GM20000 (cell line): ENCODE measurements around the gene ZDHHC3.
A peak's percentile ranks its signal among the peaks of the same experiment; 100 is the strongest.

ENCODE experiments used
- DNase-seq: peaks from one replicate; pipeline ENCODE4 v3.0.0; 2012; ENCODE audit warnings: low spot score
- CTCF ChIP-seq: IDR thresholded peaks from 2 replicates; pipeline ENCODE4 v1.5.1; 2012; ENCODE audit warnings: mild to moderate bottlenecking, control low read depth; ENCODE audit errors: extremely low read depth, missing control alignments

ZDHHC3 gene

DNA sequence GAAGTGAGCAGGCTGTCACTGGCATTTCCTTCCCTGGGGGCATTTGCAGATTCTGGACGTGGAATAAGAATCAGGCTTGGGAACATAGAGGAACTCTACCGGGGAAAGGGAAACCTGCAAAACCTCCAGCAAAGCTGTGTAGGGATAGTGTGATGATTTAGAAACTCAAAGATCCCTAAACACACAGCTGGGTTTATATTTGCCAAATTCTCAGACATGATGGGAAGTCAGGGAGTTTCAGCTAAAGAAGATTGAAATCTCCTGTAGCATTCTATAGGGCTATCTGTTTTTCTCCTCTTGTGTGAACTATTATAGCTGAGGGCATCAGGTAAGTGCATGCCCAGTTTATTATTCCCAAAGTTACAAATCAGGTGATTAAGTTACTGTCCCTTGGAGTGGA is 40.9 kb upstream of the ZDHHC3 start:
- no peak for DNase-seq

GRCh38 chr3:45012577-45012976 is 36.6 kb upstream of the ZDHHC3 start:
- no peak for DNase-seq
- no peak for TF ChIP-seq CTCF

More for the DNA sequence above, 40.9 kb upstream of the ZDHHC3 start:
- TF ChIP-seq CTCF = no peak

GRCh38 chr3:45011756-45012508 is 36.0 kb upstream of the ZDHHC3 start:
- TF ChIP-seq CTCF = no peak
- DNase-seq = peak; percentile 52

GRCh38 chr3:45010811-45011333 is 34.9 kb upstream of the ZDHHC3 start:
- TF ChIP-seq CTCF = no peak
- no peak for DNase-seq

DNA sequence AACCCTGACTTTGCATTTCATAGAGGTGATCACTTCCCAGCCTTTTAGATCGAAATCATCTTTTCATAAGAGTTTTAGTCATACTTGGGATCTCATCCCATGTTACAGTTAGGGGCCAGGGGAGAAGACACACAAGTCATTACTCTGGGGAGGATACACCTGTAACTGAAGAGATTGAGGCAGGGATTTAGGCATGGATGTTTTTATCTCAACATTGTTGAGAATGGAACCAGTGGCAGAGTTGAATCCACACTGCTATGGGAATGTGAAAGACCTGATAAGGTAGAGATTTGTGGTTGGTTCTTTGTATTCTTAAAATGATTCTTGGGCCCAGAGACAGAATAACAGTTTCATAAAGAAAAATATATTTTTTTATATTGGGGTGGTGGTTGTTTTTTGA is 33.9 kb upstream of the ZDHHC3 start:
- DNase-seq = no peak
- no peak for TF ChIP-seq CTCF

- no peak for TF ChIP-seq CTCF
- no peak for DNase-seq
Observed at GRCh38 chr3:45008117-45008516, 32.1 kb upstream of the ZDHHC3 start.

DNA sequence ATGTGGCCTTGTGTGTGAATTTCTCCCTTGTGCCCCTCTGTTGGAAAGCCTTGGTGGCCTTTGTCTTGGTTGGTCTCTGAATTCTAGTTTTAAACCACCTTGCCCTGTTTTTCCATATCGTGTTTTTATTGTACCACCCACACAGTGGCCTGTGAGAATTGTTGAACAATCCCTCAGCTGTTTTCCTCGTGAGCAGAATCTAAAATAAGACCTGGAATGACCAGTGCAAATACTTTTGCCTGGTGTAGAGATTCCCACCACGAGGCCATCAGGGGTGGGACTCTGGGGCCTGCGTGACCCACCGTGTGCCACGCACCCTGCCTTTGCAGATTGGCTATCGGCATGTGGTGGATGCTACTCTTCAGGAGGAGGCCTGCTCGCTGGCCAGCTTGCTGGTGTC is 31.1 kb upstream of the ZDHHC3 start:
- no peak for DNase-seq
- TF ChIP-seq CTCF = no peak
